Fibroblast of lung (primary cell): Measurements from ENCODE around the gene PID1.

Experiments
- EZH2 ChIP-seq: IDR thresholded peaks from 2 replicates; pipeline ENCODE4 v1.5.1; 2012; ENCODE audit warnings: low read length, control low read depth, mild to moderate bottlenecking; ENCODE audit errors: missing control alignments
- TF ChIP-seq, protein P1 (sequence below), 2 donors: IDR thresholded peaks in 1 of 2; conservative IDR thresholded peaks in 1 of 2; 1 replicate in 1 of 2; 2 replicates in 1 of 2; pipeline ENCODE4 v1.5.1; 2011 to 2012; ENCODE audit warnings: low read length in 2 of 2, control low read depth in 1 of 2, inconsistent platforms in 1 of 2, low read depth in 1 of 2, mild to moderate bottlenecking in 1 of 2

DNA sequence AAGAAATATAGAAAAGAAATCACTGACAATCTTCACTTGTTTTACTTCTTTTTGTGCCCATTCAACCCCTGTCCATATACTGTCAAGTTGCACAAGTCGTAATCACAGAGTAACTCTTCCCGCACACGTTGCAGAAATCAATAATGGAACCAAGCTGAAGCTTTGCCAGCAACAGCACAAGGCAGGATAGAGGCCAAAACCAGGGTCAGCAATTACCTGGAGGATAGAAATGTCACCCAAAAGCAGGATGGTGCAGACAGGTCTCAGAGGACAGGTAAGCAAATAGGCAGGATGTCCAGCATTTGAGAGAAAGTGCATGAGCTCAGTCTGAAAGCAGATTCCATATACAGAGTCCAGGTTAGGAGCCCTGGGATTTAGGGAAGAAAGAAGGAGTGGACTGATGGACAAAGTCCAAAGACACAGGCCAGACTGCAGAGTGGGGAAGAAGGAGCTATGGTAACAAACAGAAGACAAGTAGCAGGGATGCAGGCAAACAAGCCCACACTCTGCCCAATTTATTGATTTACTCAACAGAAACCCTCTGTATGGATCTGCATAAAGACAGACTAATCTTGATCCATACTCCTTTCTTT lies 52.7 kb downstream of the PID1 start:
- TF ChIP-seq, protein P1, sequence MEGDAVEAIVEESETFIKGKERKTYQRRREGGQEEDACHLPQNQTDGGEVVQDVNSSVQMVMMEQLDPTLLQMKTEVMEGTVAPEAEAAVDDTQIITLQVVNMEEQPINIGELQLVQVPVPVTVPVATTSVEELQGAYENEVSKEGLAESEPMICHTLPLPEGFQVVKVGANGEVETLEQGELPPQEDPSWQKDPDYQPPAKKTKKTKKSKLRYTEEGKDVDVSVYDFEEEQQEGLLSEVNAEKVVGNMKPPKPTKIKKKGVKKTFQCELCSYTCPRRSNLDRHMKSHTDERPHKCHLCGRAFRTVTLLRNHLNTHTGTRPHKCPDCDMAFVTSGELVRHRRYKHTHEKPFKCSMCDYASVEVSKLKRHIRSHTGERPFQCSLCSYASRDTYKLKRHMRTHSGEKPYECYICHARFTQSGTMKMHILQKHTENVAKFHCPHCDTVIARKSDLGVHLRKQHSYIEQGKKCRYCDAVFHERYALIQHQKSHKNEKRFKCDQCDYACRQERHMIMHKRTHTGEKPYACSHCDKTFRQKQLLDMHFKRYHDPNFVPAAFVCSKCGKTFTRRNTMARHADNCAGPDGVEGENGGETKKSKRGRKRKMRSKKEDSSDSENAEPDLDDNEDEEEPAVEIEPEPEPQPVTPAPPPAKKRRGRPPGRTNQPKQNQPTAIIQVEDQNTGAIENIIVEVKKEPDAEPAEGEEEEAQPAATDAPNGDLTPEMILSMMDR (conservative IDR thresholded peaks at IDR 0.05 in 1 of 2, IDR thresholded peaks at IDR 0.05 in 1 of 2; ENCODE audit: low read depth in 1 of 2, low read length in 2 of 2), result no peak
- TF ChIP-seq EZH2, result no peak
